ENCODE data around the gene HOXB9. TPM values are rescaled to one million over a fixed set of nuclear protein-coding genes. Genes with fewer than 3 reads are reported as not detected.

Gene HOXB9
- 10 to 100 TPM; 40.1 to 78.4 (median 41.5) TPM for total RNA-seq
- long read RNA-seq, donor 1, partial matches to known transcripts = 3 of 3 reads
- long read RNA-seq, donor 1, other reads (novel, unspliced or antisense) = 0 of 3 reads
- long read RNA-seq, donor 2, partial matches to known transcripts = 0 of 2 reads
- long read RNA-seq, donor 2, other reads (novel, unspliced or antisense) = 2 of 2 reads

GRCh38 chr17:48626245-48627117 is at the start of gene HOXB9:
Gene HOXB9 (minus strand): TSS chr17:48626358. CDS start chr17:48626269, 89 bp downstream.
- intact Hi-C loops (cut with DNase I, micrococcal nuclease) = loop anchor here in 1 of 2 donors (10.0 kb wide), 1 partner anchor 292 kb away; no protein-coding TSS in a partner anchor
- peaks cover 36% of the 10 kb centered on the region for H3K4me1 ChIP-seq (ENCODE audit: low read depth)
- H3K4me3 ChIP-seq = peak within 1 kb of the TSS; percentile 26
- H3K36me3 ChIP-seq (ENCODE audit: low read depth) = no peaks in the 10 kb centered on the region
- no peaks in the 10 kb centered on the region for H3K9me3 ChIP-seq
- ATAC-seq (peak; percentile 36), DNase-seq (peak; percentile 82 to 91 (median 84))
- TF ChIP-seq CTCF (IDR thresholded peaks at IDR 0.05) = no peak

DNA sequence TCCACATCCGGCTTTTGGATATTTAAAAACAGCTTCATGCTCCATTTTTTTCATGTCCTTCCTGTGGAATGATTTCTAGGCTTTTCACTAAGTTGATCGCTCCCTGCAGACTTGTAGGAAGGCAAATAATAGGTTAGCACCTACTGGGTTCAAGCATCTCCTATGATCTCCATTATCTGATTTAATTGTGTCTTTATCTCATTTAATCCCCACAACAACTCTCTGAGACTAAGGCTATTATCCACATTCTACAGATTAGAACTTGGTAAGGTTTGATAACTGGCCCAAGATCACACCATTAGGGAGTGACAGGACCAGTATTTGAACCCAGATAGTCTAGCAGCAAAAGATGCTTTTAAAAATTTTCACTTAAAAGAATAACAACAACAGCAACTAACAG is 46.2 kb upstream of the HOXB9 start:
- intact Hi-C loops (cut with DNase I, micrococcal nuclease) = loop anchor here (5.0 to 10.0 kb wide), 2 partner anchors 200 to 202 kb away; no protein-coding TSS in a partner anchor
- DNase-seq (no peak), ATAC-seq (no peak)
- no peak for TF ChIP-seq CTCF (IDR thresholded peaks at IDR 0.05)
- Histone ChIP-seq H3K36me3 (ENCODE audit: low read depth) (no peaks in the 10 kb centered on the region), H3K4me3 (no peak overlapping the region), H3K4me1 (ENCODE audit: low read depth) (peaks cover 18% of the 10 kb centered on the region), H3K9me3 (no peaks in the 10 kb centered on the region)

GRCh38 chr17:48671697-48672171 is 45.6 kb upstream of the HOXB9 start:
- ATAC-seq = peak; percentile 93
- intact Hi-C loops (cut with DNase I, micrococcal nuclease) = loop anchor here (5.0 to 10.0 kb wide), 2 partner anchors 201 to 203 kb away; no protein-coding TSS in a partner anchor
- H3K4me3 ChIP-seq = no peak overlapping the region

DNA sequence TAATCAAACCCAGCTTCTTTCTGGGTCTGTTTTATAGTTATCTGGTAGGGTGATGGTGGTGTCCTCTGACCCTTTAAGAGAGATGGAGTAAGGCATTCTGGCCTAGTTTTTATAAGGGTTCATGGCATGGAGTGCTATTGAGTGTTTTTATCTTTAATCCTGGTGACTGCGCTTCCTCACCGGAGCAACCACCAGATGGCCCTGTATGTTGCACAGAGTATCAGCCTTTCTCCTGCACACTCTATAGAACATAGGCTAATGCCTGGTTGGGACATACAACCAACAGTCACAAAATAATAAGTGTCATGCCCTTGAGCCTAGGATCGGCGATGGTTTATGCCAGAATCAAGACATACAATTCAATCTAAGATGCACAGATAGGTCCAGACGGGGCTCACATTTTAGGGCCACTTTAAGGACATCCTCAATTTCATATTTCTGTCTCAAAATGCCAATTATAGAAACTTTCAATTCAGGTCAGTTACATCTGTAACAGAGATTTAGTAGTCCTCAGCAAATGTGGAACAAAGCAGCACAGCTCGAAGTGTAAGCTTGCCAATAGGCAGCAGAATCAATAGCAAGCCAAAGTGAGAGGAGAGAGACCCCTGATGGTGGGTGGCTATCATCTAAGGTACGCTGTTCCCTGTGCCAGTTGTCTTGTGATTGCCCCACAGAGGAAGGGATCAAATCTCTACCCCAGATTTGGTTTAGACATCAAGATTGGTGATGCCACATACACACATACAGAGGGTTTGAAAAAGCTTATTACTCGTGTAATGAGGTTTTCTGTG is 37.2 kb upstream of the HOXB9 start:
- no peak for TF ChIP-seq CTCF (IDR thresholded peaks at IDR 0.05)
- no peak for DNase-seq
- intact Hi-C loops (cut with DNase I, micrococcal nuclease) = no loop called here
- H3K36me3 ChIP-seq (ENCODE audit: low read depth) = no peaks in the 10 kb centered on the region
- H3K4me1 ChIP-seq (ENCODE audit: low read depth) = no peaks in the 10 kb centered on the region
- peak; percentile 34 for ATAC-seq
- H3K9me3 ChIP-seq = no peaks in the 10 kb centered on the region
- no peak overlapping the region for H3K4me3 ChIP-seq

More at GRCh38 chr17:48671697-48672171, 45.6 kb upstream of the HOXB9 start:
- H3K36me3 ChIP-seq (ENCODE audit: low read depth) = no peaks in the 10 kb centered on the region
- TF ChIP-seq CTCF (IDR thresholded peaks at IDR 0.05) = peak; percentile 75
- H3K9me3 ChIP-seq = no peaks in the 10 kb centered on the region
- DNase-seq = peak; percentile 70 to 96 (median 88)
- H3K4me1 ChIP-seq (ENCODE audit: low read depth) = peaks cover 18% of the 10 kb centered on the region

DNA sequence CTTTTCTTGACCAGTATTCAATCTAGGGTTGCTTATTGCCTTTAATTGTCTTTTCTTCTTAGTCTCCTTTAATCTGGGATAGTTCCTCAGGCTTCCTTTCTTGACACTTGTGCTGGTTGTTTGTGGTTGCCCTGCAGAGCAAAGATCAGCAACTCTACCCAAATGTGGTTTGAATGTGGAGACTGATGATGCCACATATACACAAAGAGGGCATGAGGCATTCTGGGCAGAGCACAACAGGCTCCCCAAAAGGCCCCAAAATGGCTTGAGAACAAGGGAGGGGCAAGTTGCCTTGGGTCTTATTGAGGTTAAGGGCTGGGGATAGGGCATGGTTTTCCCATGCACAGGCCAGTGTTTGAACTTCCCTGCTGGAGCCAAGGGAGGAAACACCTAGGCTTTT is 29.8 kb upstream of the HOXB9 start:
- intact Hi-C loops (cut with DNase I, micrococcal nuclease) = no loop called here
- no peak for DNase-seq
- H3K36me3 ChIP-seq (ENCODE audit: low read depth) = no peaks in the 10 kb centered on the region
- no peak for TF ChIP-seq CTCF (IDR thresholded peaks at IDR 0.05)
- no peaks in the 10 kb centered on the region for H3K9me3 ChIP-seq
- no peak overlapping the region for H3K4me3 ChIP-seq
- H3K4me1 ChIP-seq (ENCODE audit: low read depth) = no peaks in the 10 kb centered on the region
- ATAC-seq = no peak
